Keratinocyte (primary cell): ENCODE data around the gene LRP11. TPM values are rescaled to one million over a fixed set of nuclear protein-coding genes. Genes with fewer than 3 reads are reported as not detected.
A peak's percentile ranks its signal among the peaks of the same experiment; 100 is the strongest.

Experiments used
- DNase-seq: peaks from one replicate; pipeline ENCODE4 v3.0.0-alpha.2; 2011; ENCODE audit warnings: low read depth, missing footprints, low spot score
- FAIRE-seq: peaks from 2 replicates; lab custom pipeline; 2011; peaks lifted over from hg19 to GRCh38; lab: Jason Lieb, UNC
- H2AFZ ChIP-seq: 2 replicates; pipeline ENCODE4 v1.6.0; 2012; ENCODE audit warnings: low read length, control low read depth, inconsistent platforms; ENCODE audit not compliant: control insufficient read depth
- H3K27ac ChIP-seq: 2 replicates; pipeline ENCODE4 v1.5.1; 2011; ENCODE audit warnings: low read length; ENCODE audit not compliant: control insufficient read depth, insufficient read depth
- H3K27me3 ChIP-seq: 3 replicates; pipeline ENCODE4 v1.6.0; 2011; ENCODE audit warnings: low read length; ENCODE audit not compliant: control insufficient read depth, insufficient read depth; ENCODE audit errors: extremely low read depth
- H3K36me3 ChIP-seq, 2 experiments: 2 replicates in 1 of 2; 3 replicates in 1 of 2; pipeline ENCODE4 v1.5.1; 2011; ENCODE audit warnings: low read length in 2 of 2, mild to moderate bottlenecking in 1 of 2; ENCODE audit not compliant: control insufficient read depth in 2 of 2, insufficient read depth in 2 of 2; ENCODE audit errors: extremely low read depth in 1 of 2
- H3K4me1 ChIP-seq: 3 replicates; pipeline ENCODE4 v1.5.1; 2011; ENCODE audit warnings: low read length; ENCODE audit not compliant: control insufficient read depth, insufficient read depth; ENCODE audit errors: extremely low read depth
- H3K4me2 ChIP-seq: 3 replicates; pipeline ENCODE4 v1.6.0; 2011; ENCODE audit warnings: low read depth, low read length; ENCODE audit not compliant: control insufficient read depth, insufficient read depth; ENCODE audit errors: extremely low read depth
- H3K4me3 ChIP-seq, 3 experiments: fragments of 200-600 bp in 1 of 3; sonication (generic) in 1 of 3; 2 replicates in 2 of 3; 3 replicates in 1 of 3; pipeline ENCODE4 v1.5.1; 2011 to 2016; ENCODE audit warnings: low read length in 3 of 3, mild to moderate bottlenecking in 3 of 3, control low read depth in 2 of 3, inconsistent platforms in 1 of 3, low read depth in 1 of 3, mixed read lengths in 1 of 3, mixed run types in 1 of 3, moderate library complexity in 1 of 3; ENCODE audit not compliant: control insufficient read depth in 2 of 3, insufficient read depth in 2 of 3; ENCODE audit errors: extremely low read depth in 1 of 3
- H3K79me2 ChIP-seq: 2 replicates; pipeline ENCODE4 v1.6.0; 2012; ENCODE audit warnings: low read length; ENCODE audit not compliant: control insufficient read depth, insufficient read depth
- H3K9ac ChIP-seq: 3 replicates; pipeline ENCODE4 v1.6.0; 2011; ENCODE audit warnings: low read length; ENCODE audit not compliant: control insufficient read depth, insufficient read depth; ENCODE audit errors: extremely low read depth
- H3K9me1 ChIP-seq: 3 replicates; pipeline ENCODE4 v1.6.0; 2011; ENCODE audit warnings: low read length; ENCODE audit not compliant: control insufficient read depth, insufficient read depth; ENCODE audit errors: extremely low read depth
- H3K9me3 ChIP-seq: 2 replicates; pipeline ENCODE4 v1.5.1; 2012; ENCODE audit warnings: low read depth, low read length; ENCODE audit not compliant: control insufficient read depth
- H4K20me1 ChIP-seq: 3 replicates; pipeline ENCODE4 v1.6.0; 2011; ENCODE audit warnings: low read length; ENCODE audit not compliant: control insufficient read depth, insufficient read depth; ENCODE audit errors: extremely low read depth
- CTCF ChIP-seq, 3 experiments: IDR thresholded peaks in 1 of 3; conservative IDR thresholded peaks in 1 of 3; optimal IDR thresholded peaks in 1 of 3; 2 replicates in 2 of 3; 3 replicates in 1 of 3; pipeline versions ENCODE3 to v1.5.1; 2011; ENCODE audit warnings: low read length in 3 of 3, mild to moderate bottlenecking in 3 of 3, moderate library complexity in 2 of 3, control low read depth in 1 of 3, inconsistent platforms in 1 of 3; ENCODE audit not compliant: insufficient read depth in 2 of 3; ENCODE audit errors: extremely low read depth in 1 of 3
- EZH2 ChIP-seq: IDR thresholded peaks from one replicate; pipeline ENCODE4 v1.6.1; 2012; ENCODE audit warnings: inconsistent platforms, mild to moderate bottlenecking, low read length, moderate library complexity
- dilution Hi-C: fragments of 300-500 bp; cut with MboI; formaldehyde crosslinking; loops from one replicate; pipeline ENCODE4 v1.7.0; 2020; ENCODE audit warnings: low sequenced_read_pairs; ENCODE audit not compliant: extremely low pct_ligation_motif_present
- polyA plus RNA-seq, 5 experiments: library from polyadenylated mRNA; depleted of rRNA in 3 of 5; stranded (reverse) in 3 of 5; stranded (forward) in 1 of 5; unstranded in 1 of 5; fragments of >200 nt; gene quantifications; 1 replicate in 1 of 5; 2 replicates in 3 of 5; 3 replicates in 1 of 5; pipeline versions ENCODE4 v1.2.1 to v1.2.3, GENCODE V29; 2011 to 2012; ENCODE audit warnings: missing spikeins in 2 of 5, low read depth in 1 of 5, low replicate concordance in 1 of 5

The LRP11 gene
- polyA plus RNA-seq, 1 donor (not counting 4 experiments of a cell fraction or from before 2014, with no cell fraction given) = 31.1 TPM

GRCh38 chr6:149842331-149842730, 21.8 kb downstream of the LRP11 start:
- peaks cover 3% of the 10 kb centered on the region for H4K20me1 ChIP-seq
- H3K27me3 ChIP-seq = no peaks in the 10 kb centered on the region
- no peak overlapping the region for H3K4me3 ChIP-seq
- H3K9me3 ChIP-seq = no peaks in the 10 kb centered on the region
- H3K27ac ChIP-seq = no peak overlapping the region
- peaks cover 3 to 24% of the 10 kb centered on the region in 2 experiments for H3K36me3 ChIP-seq
- no peak overlapping the region for H3K9ac ChIP-seq
- no peaks in the 10 kb centered on the region for H3K79me2 ChIP-seq
- H3K4me2 ChIP-seq = no peak overlapping the region
- H2AFZ ChIP-seq = no peak overlapping the region
- dilution Hi-C loops = no loop called here
- H3K4me1 ChIP-seq = peaks cover 36% of the 10 kb centered on the region
- peaks cover 3% of the 10 kb centered on the region for H3K9me1 ChIP-seq
- TF ChIP-seq EZH2 (no peak), CTCF (optimal IDR thresholded peaks at IDR 0.05 in 1 of 3, IDR thresholded peaks at IDR 0.05 in 1 of 3, conservative IDR thresholded peaks at IDR 0.05 in 1 of 3; ENCODE audit: extremely low read depth in 1 of 3, insufficient read depth in 2 of 3, low read length in 3 of 3) (no peak)
- FAIRE-seq (no peak), DNase-seq (no peak)

GRCh38 chr6:149840345-149841075, 23.6 kb downstream of the LRP11 start:
- no peak for DNase-seq
- no peak overlapping the region for H3K4me2 ChIP-seq
- H3K9me3 ChIP-seq = no peaks in the 10 kb centered on the region
- no peaks in the 10 kb centered on the region for H4K20me1 ChIP-seq
- no peak overlapping the region for H2AFZ ChIP-seq
- TF ChIP-seq EZH2 (no peak), CTCF (optimal IDR thresholded peaks at IDR 0.05 in 1 of 3, IDR thresholded peaks at IDR 0.05 in 1 of 3, conservative IDR thresholded peaks at IDR 0.05 in 1 of 3; ENCODE audit: extremely low read depth in 1 of 3, insufficient read depth in 2 of 3, low read length in 3 of 3) (peak; percentile 79 to 92 (median 84))
- H3K79me2 ChIP-seq = no peaks in the 10 kb centered on the region
- peaks cover 3 to 15% of the 10 kb centered on the region in 2 experiments for H3K36me3 ChIP-seq
- H3K27me3 ChIP-seq = no peaks in the 10 kb centered on the region
- H3K4me1 ChIP-seq = peaks cover 22% of the 10 kb centered on the region
- no peaks in the 10 kb centered on the region for H3K9me1 ChIP-seq
- no peak overlapping the region for H3K4me3 ChIP-seq
- dilution Hi-C loops = no loop called here
- peak; percentile 77 for FAIRE-seq
- H3K27ac ChIP-seq = no peak overlapping the region
- H3K9ac ChIP-seq = no peak overlapping the region
